CD4-positive, alpha-beta T cell (primary cell): ENCODE results near the gene FUBP3. TPM values are rescaled to one million over a fixed set of nuclear protein-coding genes. Genes with fewer than 3 reads are reported as not detected.

ENCODE experiments used
- ATAC-seq: fragments of 200-7000 bp; cut with Tn5 transposase; one replicate; pipeline ENCODE4 v1.10.0; 2022; ENCODE audit warnings: mild to moderate bottlenecking; ENCODE audit not compliant: poor library complexity
- CTCF ChIA-PET: fragments of 350-600 bp; sonication (Branson Sonifier 250); formaldehyde crosslinking; loops from one replicate; lab custom pipeline; 2021; ENCODE audit warnings: antibody characterized with exemption, inconsistent platforms; lab: Charles Lee
- POLR2A ChIA-PET: fragments of 350-600 bp; sonication (Branson Sonifier 250); formaldehyde crosslinking; loops from one replicate; lab custom pipeline; 2021; ENCODE audit warnings: antibody characterized with exemption, inconsistent platforms; lab: Charles Lee
- DNase-seq, 14 experiments: peaks; one replicate each; pipeline ENCODE4 v3.0.0-alpha.2; 2013 to 2020; ENCODE audit warnings: mixed read lengths in 2 of 14
- H3K27ac ChIP-seq, 2 donors: one replicate each; pipeline versions ENCODE4 v1.5.1 to v1.7.0; 2013; ENCODE audit warnings: low read length in 2 of 2, low read depth in 1 of 2, mild to moderate bottlenecking in 1 of 2
- H3K27me3 ChIP-seq, 2 experiments: 1 replicate in 1 of 2; 2 replicates in 1 of 2; pipeline versions ENCODE4 v1.6.1 to v1.7.0; 2013; ENCODE audit warnings: low read length in 2 of 2, control low read depth in 1 of 2, mild to moderate bottlenecking in 1 of 2, moderate library complexity in 1 of 2; ENCODE audit not compliant: insufficient read depth in 2 of 2, control insufficient read depth in 1 of 2
- H3K36me3 ChIP-seq: one replicate; pipeline ENCODE4 v1.6.1; 2013; ENCODE audit warnings: low read length, control low read depth; ENCODE audit not compliant: insufficient read depth
- H3K4me1 ChIP-seq: one replicate; pipeline ENCODE4 v1.6.1; 2013; ENCODE audit warnings: low read length, control low read depth; ENCODE audit not compliant: insufficient read depth
- H3K4me3 ChIP-seq: one replicate; pipeline ENCODE4 v1.5.1; 2013; ENCODE audit warnings: mild to moderate bottlenecking, low read length, moderate library complexity
- H3K9me3 ChIP-seq, 2 experiments: 1 replicate in 1 of 2; 2 replicates in 1 of 2; pipeline versions ENCODE4 v1.6.1 to v1.7.0; 2013; ENCODE audit warnings: low read length in 2 of 2, mild to moderate bottlenecking in 2 of 2, control low read depth in 1 of 2, moderate library complexity in 1 of 2; ENCODE audit not compliant: control insufficient read depth in 1 of 2, insufficient read depth in 1 of 2
- H3K27ac Mint-ChIP-seq: one replicate; pipeline ENCODE4 v1.8.0; 2020; ENCODE audit warnings: mixed read lengths
- H3K27me3 Mint-ChIP-seq: one replicate; pipeline ENCODE4 v1.8.0; 2021; ENCODE audit warnings: mixed read lengths
- H3K36me3 Mint-ChIP-seq: one replicate; pipeline ENCODE4 v1.8.0; 2021; ENCODE audit warnings: low read depth, mixed read lengths
- H3K4me1 Mint-ChIP-seq: one replicate; pipeline ENCODE4 v1.8.0; 2021; ENCODE audit warnings: low read depth, mixed read lengths
- H3K4me3 Mint-ChIP-seq: one replicate; pipeline ENCODE4 v1.8.0; 2020; ENCODE audit warnings: mild to moderate bottlenecking, mixed read lengths
- H3K9me3 Mint-ChIP-seq: one replicate; pipeline ENCODE4 v1.8.0; 2020; ENCODE audit warnings: mixed read lengths
- intact Hi-C, 2 experiments: fragments of 100-400 bp; cut with DNase I in 1 of 2; cut with micrococcal nuclease in 1 of 2; formaldehyde crosslinking; loops; one replicate each; pipeline versions ENCODE4 v1.15.1 to v1.9.0; 2023 to 2025; cut with DNase I, micrococcal nuclease
- total RNA-seq, 174 experiments: library from RNA in 2 of 174; stranded (reverse) in 2 of 174; gene quantifications; one replicate each; pipeline ENCODE4 v1.2.3 and lab custom pipeline; 2021 to 2026
- TF ChIP-seq, protein P1 (sequence below): fragments of 200-600 bp; IDR thresholded peaks from one replicate; pipeline ENCODE4 v1.8.0; 2022; ENCODE audit warnings: antibody characterized with exemption, mild to moderate bottlenecking

Gene FUBP3
- total RNA-seq, 2 experiments from 2014 or later = 21.2 to 30.2 TPM

DNA sequence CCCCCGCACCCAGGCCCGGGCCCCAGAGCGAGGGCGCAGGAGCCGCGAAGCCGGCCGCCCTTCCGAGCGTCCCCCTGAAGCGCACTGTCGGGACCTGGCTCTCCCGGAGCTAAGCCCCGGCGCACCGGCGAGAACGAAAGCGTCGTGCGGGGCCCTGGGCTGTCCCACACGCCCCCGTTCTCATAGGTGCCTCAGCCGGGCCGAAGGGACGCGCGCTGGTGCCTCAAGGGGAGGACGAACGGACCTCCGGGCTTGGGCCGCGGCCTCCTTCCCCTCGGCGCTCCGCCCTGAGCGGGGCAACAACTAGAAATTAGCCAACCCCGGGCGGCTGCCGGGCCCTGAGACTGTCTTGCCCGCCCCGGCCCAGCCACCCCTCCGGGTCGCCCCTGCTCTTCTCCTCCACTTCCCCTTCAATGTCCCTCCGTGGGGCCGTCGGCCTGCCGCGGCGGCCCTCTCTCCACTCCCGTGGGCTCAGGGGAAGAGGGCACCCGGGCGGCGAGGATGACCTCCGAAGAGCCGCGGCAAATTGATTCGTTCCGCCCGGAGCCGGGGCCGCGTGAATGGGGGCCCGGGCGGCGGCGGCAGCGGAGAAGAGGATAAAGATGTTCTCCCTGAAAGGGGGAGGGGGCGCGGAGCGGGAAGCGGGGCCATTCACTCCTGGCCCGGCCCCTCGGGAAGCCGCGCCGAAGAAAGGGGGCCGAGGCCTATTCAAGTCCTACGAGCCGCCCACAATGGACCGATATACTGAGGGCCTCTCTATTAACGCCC, 81.5 kb downstream of the FUBP3 start:
- Histone ChIP-seq H3K27ac (no peak overlapping the region), H3K4me1 (peaks cover 55% of the 10 kb centered on the region), H3K9me3 (peaks cover 0 to 36% of the 10 kb centered on the region in 2 experiments), H3K36me3 (no peaks in the 10 kb centered on the region), H3K4me3 (no peak overlapping the region), H3K27me3 (peaks cover 63 to 76% of the 10 kb centered on the region in 2 experiments)
- intact Hi-C loops = no loop called here
- H3K27me3 Mint-ChIP-seq = peaks cover 67% of the 10 kb centered on the region
- TF ChIP-seq, protein P1, sequence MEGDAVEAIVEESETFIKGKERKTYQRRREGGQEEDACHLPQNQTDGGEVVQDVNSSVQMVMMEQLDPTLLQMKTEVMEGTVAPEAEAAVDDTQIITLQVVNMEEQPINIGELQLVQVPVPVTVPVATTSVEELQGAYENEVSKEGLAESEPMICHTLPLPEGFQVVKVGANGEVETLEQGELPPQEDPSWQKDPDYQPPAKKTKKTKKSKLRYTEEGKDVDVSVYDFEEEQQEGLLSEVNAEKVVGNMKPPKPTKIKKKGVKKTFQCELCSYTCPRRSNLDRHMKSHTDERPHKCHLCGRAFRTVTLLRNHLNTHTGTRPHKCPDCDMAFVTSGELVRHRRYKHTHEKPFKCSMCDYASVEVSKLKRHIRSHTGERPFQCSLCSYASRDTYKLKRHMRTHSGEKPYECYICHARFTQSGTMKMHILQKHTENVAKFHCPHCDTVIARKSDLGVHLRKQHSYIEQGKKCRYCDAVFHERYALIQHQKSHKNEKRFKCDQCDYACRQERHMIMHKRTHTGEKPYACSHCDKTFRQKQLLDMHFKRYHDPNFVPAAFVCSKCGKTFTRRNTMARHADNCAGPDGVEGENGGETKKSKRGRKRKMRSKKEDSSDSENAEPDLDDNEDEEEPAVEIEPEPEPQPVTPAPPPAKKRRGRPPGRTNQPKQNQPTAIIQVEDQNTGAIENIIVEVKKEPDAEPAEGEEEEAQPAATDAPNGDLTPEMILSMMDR = no peak
- H3K9me3 Mint-ChIP-seq = no peaks in the 10 kb centered on the region
- DNase-seq (peak in 1 of 14 experiments; percentile 13), ATAC-seq (no peak)
- no peak overlapping the region for H3K27ac Mint-ChIP-seq
- POLR2A ChIA-PET = no interaction called here
- H3K4me1 Mint-ChIP-seq = peaks cover 14% of the 10 kb centered on the region
- CTCF ChIA-PET = no interaction called here
- no peaks in the 10 kb centered on the region for H3K36me3 Mint-ChIP-seq
- H3K4me3 Mint-ChIP-seq = no peak overlapping the region

DNA sequence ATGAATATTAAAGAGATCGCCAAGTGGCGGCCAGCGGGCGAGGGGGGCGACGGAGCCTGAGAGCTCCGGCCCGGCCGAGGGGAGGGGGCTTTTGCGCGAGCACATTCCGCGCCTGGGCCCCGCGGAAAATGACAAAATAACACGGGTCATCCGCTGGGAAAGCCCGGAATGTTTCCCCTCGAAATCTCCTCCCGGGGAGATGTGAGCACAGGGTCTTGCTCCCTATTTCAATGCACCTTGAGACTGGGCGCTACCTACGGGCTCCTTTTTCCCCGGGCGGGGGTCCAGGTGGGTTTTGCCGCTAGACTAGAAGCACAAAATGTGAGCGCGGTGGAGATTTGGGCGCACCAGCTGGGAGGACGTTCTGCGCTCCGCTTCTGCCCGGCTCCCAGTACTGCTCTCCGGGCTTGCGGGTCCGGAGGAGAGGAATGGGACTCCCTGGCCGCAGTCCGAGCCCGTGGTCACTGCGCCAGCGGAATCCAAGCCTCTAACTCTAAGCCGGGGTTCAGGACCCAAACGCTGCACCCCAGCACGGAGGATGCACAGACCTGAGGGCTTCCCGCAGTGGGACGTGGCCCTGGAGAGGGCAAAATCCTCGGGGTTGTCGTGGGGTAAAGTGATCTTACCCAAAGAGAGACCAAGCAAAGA, 82.2 kb downstream of the FUBP3 start:
- ATAC-seq (no peak), DNase-seq (no peak)
- Mint-ChIP-seq H3K4me3 (peak overlapping the region; percentile 34), H3K4me1 (peaks cover 14% of the 10 kb centered on the region), H3K9me3 (no peaks in the 10 kb centered on the region), H3K27ac (no peak overlapping the region), H3K27me3 (peaks cover 65% of the 10 kb centered on the region), H3K36me3 (no peaks in the 10 kb centered on the region)
- intact Hi-C loops = no loop called here
- ChIA-PET POLR2A (no interaction called here), CTCF (no interaction called here)
- Histone ChIP-seq H3K27ac (no peak overlapping the region), H3K27me3 (peaks cover 63 to 82% of the 10 kb centered on the region in 2 experiments), H3K4me1 (peaks cover 61% of the 10 kb centered on the region), H3K4me3 (no peak overlapping the region), H3K36me3 (no peaks in the 10 kb centered on the region), H3K9me3 (peaks cover 0 to 42% of the 10 kb centered on the region in 2 experiments)
- TF ChIP-seq, protein P1 = no peak

DNA sequence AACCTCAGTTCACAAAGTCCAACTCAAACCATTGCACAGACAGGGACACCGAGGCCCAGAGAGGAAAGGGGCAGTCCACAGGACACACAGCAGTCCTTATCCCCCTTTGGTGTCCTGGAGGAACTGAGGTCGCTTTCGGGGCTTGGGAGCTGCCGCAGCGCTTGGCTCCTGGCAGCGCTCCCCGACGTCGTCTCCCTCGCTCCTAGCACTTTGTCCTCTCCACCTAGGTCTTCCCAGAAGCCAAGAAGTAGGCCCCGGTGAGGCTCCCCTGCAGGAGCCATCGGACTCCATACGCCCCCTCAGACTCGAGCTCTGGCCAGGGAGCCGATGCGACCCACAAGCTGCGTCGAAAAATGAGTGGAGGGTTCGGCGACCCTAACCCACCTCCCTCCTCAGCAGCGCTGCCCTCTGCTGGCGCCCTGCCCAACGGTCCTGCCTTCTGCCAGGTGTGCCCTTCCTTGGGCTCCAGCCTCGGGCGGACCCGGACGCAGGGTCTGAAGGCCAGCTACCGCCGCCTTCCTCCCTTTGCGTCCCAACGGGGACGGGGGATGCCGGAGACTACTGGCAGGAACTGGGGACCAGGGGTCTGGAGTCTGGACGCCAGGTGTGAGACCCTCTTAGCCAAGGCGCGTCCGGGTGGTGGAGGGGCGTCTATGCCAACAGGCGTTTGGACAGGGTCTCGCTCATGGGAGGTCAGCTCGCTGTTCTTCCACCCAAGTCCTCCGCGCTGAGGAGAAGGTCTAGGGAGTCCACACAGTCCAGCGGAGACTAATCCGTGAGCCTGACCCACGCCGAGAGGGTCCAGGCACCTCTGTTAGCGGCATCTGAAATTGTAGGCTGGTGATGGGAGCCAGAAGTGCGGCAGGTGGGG, 83.0 kb downstream of the FUBP3 start:
- Mint-ChIP-seq H3K36me3 (no peaks in the 10 kb centered on the region), H3K4me3 (peak overlapping the region; percentile 74), H3K4me1 (peaks cover 14% of the 10 kb centered on the region), H3K9me3 (no peaks in the 10 kb centered on the region), H3K27me3 (peaks cover 63% of the 10 kb centered on the region), H3K27ac (no peak overlapping the region)
- TF ChIP-seq, protein P1 = no peak
- no peaks in the 10 kb centered on the region for H3K36me3 ChIP-seq
- ChIA-PET POLR2A (interaction anchor here (1.3 kb wide), 1 partner anchor 20 kb away, joined by 4 read pairs; no protein-coding TSS in a partner anchor), CTCF (interaction anchor here (1.0 to 1.3 kb wide), 2 partner anchors 20 to 38 kb away, joined by 3 to 5 read pairs; no protein-coding TSS in a partner anchor)
- H3K9me3 ChIP-seq = peaks cover 0 to 48% of the 10 kb centered on the region in 2 experiments
- peaks cover 68 to 84% of the 10 kb centered on the region in 2 experiments for H3K27me3 ChIP-seq
- ATAC-seq (no peak), DNase-seq (peak in 1 of 14 experiments; percentile 8)
- no peak overlapping the region for H3K27ac ChIP-seq
- no peak overlapping the region for H3K4me3 ChIP-seq
- H3K4me1 ChIP-seq = peaks cover 61% of the 10 kb centered on the region
- intact Hi-C loops = no loop called here
